ENCODE data around the gene CDH16.
"Not testable (repeated sequence)": the region's sequence is repeated elsewhere in the genome, so short reads cannot be mapped to it uniquely, and the experiment has no call there.

CDH16 gene

DNA sequence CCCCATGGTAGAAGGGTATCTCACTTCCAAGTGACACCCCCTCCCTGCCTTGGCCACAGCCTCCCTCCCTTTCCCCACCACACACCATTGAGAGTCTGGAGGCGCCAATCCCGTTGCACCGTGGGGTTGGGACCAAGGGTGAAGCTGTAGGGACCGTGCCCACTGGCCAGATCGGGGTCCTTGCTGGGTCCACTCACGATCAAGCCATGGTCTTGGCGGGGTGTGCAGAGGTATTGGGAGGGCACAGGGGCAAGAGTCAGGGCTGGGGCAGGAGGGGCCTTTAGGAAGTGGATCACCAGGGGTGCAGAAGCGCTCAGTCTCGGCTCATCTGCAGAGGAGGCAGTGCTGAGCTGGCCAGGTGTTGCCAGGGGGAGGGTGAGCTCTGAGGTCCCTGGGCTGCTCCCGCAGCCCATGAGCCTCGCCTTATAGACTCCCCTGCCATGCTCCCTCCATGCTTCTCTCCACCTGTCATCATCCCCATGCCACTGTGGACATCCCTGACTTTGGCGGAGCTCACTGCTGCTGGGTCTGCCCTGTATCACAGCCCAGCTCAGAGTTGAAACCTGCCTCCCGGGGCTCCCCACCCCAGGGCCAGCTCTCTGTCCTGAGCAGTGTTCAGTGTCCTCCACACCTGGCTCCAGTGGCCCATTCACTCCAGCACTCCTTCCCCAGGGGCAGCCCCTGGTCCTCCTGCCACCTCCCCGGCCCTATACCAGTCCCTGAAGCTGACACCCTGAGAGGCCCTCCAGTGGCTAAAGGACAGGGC is 8.3 kb downstream of the CDH16 start:
- no peak for DNase-seq

DNA sequence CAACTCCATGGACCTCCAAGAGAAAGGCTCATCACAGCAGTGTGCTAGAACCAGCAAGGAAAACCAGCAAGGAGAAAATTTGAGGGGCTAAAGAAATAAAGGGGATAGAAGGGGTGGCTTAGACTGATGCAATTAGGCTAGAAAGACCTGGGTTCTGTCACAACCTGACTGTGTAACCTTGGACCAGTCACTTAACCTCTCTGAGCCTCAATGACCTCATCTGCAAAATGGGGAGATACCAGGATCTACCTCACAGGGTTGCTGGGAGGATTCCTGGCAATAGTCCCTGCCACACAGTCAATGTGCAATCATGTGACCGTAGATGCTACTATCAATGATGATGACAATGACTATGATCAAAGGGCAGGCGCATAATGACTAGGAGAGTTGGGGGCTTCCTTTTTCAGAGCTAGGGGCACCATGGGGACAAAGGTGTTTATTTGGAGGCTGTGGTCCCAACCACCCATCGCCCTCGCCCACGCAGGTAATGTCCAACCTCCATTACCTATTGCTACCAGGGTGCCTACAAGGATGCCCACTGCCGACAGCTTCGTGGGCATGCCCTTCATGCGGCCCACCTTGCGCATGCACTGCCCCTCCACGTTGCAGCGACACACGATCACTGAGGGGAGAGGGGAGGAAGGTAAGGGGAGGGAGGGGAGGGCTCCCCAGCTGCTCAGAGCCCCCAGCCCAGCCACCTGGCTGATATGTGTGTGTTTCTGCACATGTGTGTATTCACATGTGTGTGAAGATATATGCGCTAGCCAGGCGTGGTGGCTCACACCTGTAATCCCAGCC is 9.7 kb downstream of the CDH16 start:
- DNase-seq = no peak

GRCh38 chr16:66908116-66908515 is 10.6 kb downstream of the CDH16 start:
- no peak for DNase-seq

GRCh38 chr16:66906916-66907836 is 11.5 kb downstream of the CDH16 start:
- no peak for DNase-seq

- DNase-seq = peak; percentile 22 to 28
Observed at GRCh38 chr16:66905633-66906539, 12.8 kb downstream of the CDH16 start.

DNA sequence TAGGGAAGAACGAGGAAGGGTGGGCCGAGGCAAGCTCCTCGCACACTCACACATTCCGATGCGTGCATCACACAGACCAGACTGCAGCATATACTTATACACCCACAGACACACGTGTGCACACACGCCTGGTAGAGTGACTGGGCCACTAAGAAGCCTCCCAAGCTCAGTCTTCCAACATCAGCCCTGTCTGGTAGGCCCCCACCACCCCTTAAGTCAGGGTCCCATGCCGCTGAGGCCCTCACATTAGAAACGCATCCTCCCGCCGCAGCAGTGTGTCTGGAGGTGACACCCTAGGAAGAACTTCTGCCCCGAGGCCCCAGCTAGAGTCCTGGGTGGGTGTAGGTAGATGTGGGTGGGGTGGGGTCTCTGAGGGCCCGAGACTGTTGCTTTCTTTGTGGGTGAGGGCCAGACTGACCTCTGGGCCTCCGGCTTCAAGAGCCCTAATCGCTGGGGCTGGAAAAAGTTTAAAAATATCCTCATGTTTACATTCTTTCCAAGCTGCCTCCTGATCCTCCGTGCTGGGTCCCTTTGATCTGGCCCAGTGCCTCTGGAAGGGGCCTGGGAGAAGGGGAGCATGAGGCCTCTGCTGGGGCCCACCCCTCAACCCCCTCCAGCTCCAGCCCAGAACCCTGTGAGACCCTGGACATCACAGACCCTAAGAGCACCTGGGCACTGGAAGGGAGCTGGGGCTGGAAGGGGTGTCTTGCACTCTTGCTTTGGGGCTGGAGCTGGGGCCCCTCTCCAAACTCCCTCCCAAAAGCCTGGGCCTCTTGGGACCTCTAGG is 13.6 kb downstream of the CDH16 start:
- no peak for DNase-seq

DNA sequence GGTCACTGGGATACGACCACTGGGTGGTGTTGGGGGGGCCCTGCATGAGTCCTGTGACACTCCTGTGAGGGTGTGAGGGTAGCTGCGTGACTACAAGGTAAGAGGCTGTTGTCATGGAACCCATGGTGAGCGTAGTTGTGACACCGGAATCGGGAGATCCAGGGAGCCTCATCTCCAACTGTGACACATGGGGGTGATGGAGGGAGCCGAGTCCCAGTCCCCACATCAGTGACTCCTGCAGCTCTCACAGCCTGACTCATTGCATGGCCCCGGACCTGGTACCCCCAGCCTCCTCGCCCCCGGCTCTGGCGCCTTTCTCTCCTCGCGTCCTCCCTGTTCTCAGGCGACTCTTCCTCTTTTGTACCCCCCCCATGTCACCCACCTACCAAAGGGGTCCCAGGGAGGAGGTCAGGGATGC is 14.2 kb downstream of the CDH16 start:
- no peak for DNase-seq

DNA sequence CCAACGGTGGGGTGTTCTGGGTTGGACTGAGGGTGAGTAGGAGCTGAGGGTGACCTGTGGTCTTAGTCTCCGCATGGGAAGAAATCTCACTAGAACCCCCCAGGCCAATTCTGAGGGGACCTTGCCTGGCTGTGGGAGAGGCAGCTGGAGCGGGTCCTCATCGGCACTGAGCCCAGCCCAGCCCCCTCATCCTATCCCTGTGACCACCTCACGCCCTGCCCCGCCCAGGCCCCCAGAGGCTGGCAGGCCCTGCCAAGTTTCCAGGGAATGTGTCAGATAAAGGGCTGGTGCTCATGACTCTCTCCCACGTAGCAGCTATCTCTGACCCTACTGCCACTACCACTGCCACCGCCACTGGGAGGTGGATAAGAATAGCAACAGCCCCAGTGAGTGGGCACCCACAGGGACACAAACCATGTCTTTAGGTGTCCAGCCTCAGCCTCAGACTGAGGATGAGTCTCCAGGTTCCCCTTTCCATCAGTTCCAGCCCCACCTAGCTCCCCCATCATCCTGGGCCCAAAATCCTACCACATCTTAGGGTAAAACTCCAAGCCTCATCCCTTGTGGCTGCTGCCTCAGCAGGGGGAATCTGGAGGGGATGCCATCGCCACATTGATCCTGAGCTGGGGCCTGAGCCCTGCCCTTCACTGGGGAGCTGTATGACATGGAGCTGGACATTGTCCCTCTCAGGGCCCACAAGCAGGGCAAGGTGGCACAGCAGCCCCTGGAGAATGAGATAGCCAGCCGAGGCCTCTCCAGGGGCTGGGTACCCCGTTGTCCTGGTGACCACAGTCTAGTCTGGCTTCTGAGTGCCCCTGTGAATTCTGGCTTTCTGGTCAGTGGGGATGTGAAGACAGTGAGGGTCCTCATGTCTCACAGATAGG is 14.9 kb downstream of the CDH16 start:
- no peak for DNase-seq

DNA sequence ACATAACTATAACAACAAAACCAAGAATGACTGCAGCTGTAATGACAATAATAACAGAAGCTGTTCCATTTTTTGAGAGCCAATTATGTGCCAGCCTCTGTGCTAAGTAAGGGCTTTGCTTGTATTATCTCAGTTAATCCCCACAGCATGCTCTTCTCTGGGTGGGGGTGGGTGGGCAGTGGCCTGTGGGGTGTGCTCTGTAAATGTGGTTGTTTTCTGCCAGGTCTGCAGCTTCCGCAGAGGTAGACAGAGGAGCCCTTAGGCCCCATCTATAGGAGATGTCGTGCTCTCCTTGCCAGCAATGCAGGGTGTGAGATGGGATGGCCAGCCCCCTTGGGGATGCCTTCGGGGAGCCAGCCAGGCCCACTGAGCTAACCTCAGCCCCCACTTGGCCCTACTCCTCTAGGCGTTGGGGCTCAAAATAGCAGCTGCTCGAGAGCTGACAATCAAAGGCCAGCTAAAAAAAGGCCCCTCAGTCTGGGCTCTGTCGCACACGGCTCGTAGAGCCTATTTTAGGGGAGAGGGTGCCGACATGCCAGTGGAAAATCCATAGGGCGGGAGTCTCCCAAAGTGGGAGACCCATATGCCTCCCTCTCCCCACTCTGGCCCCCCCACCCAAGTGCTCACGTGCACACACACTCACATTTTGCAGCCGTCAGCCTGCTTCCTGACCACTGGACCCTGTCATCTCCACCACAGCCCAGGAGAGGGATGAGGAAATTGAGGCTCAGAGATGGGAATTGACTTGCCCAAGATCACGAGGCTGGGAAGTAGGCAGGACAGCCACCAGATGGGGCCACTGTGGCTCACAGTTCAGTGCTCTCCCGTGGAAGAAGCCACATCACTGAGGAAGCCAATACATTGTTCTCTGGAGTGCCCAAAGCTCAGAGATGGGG is 15.8 kb downstream of the CDH16 start:
- DNase-seq = no peak

- DNase-seq = no peak
Observed at GRCh38 chr16:66901626-66902025, 17.1 kb downstream of the CDH16 start.

DNA sequence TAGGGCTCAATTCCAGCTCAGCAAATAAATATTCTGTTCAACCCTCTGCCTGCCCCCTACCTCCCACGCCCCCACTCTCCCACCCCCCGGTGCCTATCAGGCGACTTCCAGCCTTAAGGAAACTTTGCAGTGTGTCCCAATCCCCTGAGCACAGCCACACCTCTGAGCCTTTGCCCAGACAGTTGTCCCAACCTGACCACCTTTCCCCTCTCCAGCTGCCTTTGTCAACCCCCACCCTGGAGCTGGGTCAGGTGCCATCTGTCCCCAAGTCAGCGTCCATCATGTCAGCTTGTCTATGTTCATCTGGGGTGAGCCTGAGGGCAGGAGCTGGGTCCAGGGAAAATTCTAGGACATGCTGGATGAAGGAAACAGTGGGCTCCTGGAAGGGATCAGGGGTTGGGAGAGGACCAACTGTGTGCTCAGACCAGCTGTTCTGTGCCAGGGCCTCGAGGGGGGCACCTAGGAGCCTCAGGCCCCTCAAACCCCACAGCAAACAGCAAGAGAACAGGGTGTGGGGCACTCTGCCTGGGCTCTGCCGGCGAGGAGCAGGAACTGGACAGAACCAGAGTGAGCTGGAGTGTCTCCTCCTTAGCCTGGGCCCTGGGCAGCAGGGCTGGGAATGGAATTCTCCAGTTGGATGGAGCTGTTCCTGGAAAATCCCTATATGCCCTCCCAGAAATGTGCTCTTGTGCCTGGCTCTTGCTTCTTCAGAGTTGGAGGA is 17.8 kb downstream of the CDH16 start:
- DNase-seq = no peak

DNA sequence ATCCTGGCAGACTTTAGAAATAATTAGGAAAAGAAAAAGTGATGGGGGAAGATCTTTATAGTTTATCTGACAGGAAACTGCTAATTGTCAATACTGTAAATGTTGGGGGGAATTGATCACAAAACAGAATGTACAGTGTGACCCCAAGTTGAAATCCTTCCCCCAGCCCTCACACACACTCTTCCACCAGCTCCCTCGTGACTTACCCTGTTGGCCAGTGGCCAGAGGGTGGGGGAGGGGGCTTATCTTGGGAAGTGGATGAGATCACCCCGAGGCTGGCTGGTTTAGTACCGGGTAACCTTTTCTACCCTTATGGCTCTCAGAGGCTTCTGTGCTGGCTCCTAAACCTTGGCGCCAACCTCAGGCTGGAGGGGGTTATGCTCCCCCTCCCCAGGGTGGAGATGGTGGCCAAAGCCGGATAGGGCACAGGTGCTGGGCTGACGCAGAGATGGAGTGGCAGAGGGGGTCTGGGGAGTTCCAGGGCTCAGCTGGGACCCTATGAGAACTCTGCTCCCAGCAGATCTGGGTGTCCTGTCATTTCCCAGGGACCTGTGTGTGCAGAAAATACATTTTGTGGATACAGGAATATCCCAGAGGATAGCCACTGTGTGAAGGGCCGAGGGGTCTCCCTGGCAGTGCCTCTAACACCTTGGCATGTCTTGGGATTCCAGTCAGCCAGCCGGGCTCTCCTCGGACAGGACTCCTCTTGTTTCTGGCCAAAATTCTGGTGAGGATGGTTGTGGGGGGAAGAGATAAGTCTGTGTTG is 18.6 kb downstream of the CDH16 start:
- no peak for DNase-seq

- no peak for DNase-seq
Observed at GRCh38 chr16:66899310-66899944, 19.3 kb downstream of the CDH16 start.

GRCh38 chr16:66898933-66899309 is 19.8 kb downstream of the CDH16 start:
- DNase-seq = no peak

- DNase-seq = no peak
Observed at GRCh38 chr16:66898207-66898606, 20.5 kb downstream of the CDH16 start.

- not testable (repeated sequence) for DNase-seq
Observed at GRCh38 chr16:66896682-66897081, 22.0 kb downstream of the CDH16 start.

GRCh38 chr16:66895999-66896398 is 22.7 kb downstream of the CDH16 start:
- no peak for DNase-seq

Data from stimulated activated CD4-positive, alpha-beta T cell treated with anti-CD3 and anti-CD28 coated beads, Interleukin-4, amount 100 ng/mL, for 4 hours (primary cell).